Left cardiac atrium (tissue), 4 donors: ENCODE data around the gene CAMK2N1. TPM values are rescaled to one million over a fixed set of nuclear protein-coding genes. Genes with fewer than 3 reads are reported as not detected.
"Not testable (repeated sequence)": the region's sequence is repeated elsewhere in the genome, so short reads cannot be mapped to it uniquely, and the experiment has no call there.

Source experiments
- ATAC-seq, 2 donors: fragments of 200-7000 bp; cut with Tn5 transposase; one replicate each; pipeline ENCODE4 v1.9.1; 2020; ENCODE audit warnings: mild to moderate bottlenecking in 2 of 2, moderate library complexity in 2 of 2
- DNase-seq: peaks from one replicate; pipeline ENCODE4 v3.0.0-alpha.2; 2020
- intact Hi-C, 2 donors: fragments of 100-400 bp; cut with DNase I; formaldehyde crosslinking; loops; one replicate each; pipeline versions ENCODE4 v1.14.1 to v1.15.1; 2022 to 2023
- total RNA-seq, 2 donors: library from RNA; stranded (reverse); fragmentation: NEBNext Ultra II Directional; extraction: Animal tissue kit (Norgen Biotek cat#: 25700); gene quantifications; one replicate each; pipeline ENCODE4 v1.2.1, GENCODE V29; 2021
- donor health status: DM: no; HTN: yes; CAD: no.
- donor health status: DM: no; HTN: yes; CAD: no; lungs with severe emphysema.
- donor health status: DM: yes; HTN: yes; CAD: no.
- donor health status: Dilated cardiomyopathy.

CAMK2N1 gene
- total RNA-seq, 2 donors from 2014 or later: 19.4 to 25.3 TPM

- intact Hi-C loops: no loop called here
- ATAC-seq (no peak), DNase-seq (no peak)
Observed at GRCh38 chr1:20499105-20499504, 13.1 kb upstream of the CAMK2N1 start.

GRCh38 chr1:20498116-20498515 is 12.1 kb upstream of the CAMK2N1 start:
- intact Hi-C loops: no loop called here
- no peak for DNase-seq
- ATAC-seq: no peak

- no peak for ATAC-seq
- no peak for DNase-seq
- intact Hi-C loops: no loop called here
Observed at GRCh38 chr1:20497506-20497905, 11.5 kb upstream of the CAMK2N1 start.

- ATAC-seq, DNase-seq, intact Hi-C loops: not testable (repeated sequence)
Observed at GRCh38 chr1:20496725-20497383, 10.8 kb upstream of the CAMK2N1 start.

GRCh38 chr1:20496241-20496661 is 10.2 kb upstream of the CAMK2N1 start:
- intact Hi-C loops: no loop called here
- no peak for ATAC-seq
- no peak for DNase-seq

GRCh38 chr1:20495661-20496060 is 9.7 kb upstream of the CAMK2N1 start:
- intact Hi-C loops: no loop called here
- no peak for DNase-seq
- no peak for ATAC-seq

GRCh38 chr1:20494609-20495311 is 8.8 kb upstream of the CAMK2N1 start:
- DNase-seq: no peak
- intact Hi-C loops: loop anchor here (5.0 kb wide), 4 partner anchors 117 to 577 kb away; no protein-coding TSS in a partner anchor
- ATAC-seq: peak in 1 of 2 donors; percentile 21

GRCh38 chr1:20493839-20494608 is 8.0 kb upstream of the CAMK2N1 start:
- ATAC-seq: peak; percentile 88
- intact Hi-C loops: loop anchor here (1.0 to 5.0 kb wide), 5 partner anchors 117 to 577 kb away; no protein-coding TSS in a partner anchor
- peak; percentile 78 for DNase-seq

- ATAC-seq (no peak), DNase-seq (no peak)
- intact Hi-C loops: loop anchor here (1.0 to 5.0 kb wide), 5 partner anchors 116 to 576 kb away; no protein-coding TSS in a partner anchor
Observed at GRCh38 chr1:20493309-20493708, 7.3 kb upstream of the CAMK2N1 start.

- intact Hi-C loops: loop anchor here (1.0 to 5.0 kb wide), 5 partner anchors 115 to 575 kb away; no protein-coding TSS in a partner anchor
- ATAC-seq: no peak
- no peak for DNase-seq
Observed at GRCh38 chr1:20492751-20493150, 6.7 kb upstream of the CAMK2N1 start.

GRCh38 chr1:20491866-20492265 is 5.9 kb upstream of the CAMK2N1 start:
- intact Hi-C loops: loop anchor here (5.0 kb wide), 4 partner anchors 115 to 575 kb away; no protein-coding TSS in a partner anchor
- ATAC-seq: no peak
- no peak for DNase-seq

GRCh38 chr1:20491178-20491577 is 5.2 kb upstream of the CAMK2N1 start:
- ATAC-seq (no peak), DNase-seq (no peak)
- intact Hi-C loops: loop anchor here (5.0 kb wide), 4 partner anchors 114 to 574 kb away; no protein-coding TSS in a partner anchor

GRCh38 chr1:20487236-20487590 is 1.2 kb upstream of the CAMK2N1 start:
- intact Hi-C loops: loop anchor here in 1 of 2 donors (10.0 kb wide), 1 partner anchor 562 kb away; the partner anchor contains the start of gene PLA2G2E
- DNase-seq (no peak), ATAC-seq (no peak)

- intact Hi-C loops: loop anchor here in 1 of 2 donors (10.0 kb wide), 1 partner anchor 562 kb away; the partner anchor contains the start of gene PLA2G2E
- ATAC-seq: peak; percentile 77 to 83
- DNase-seq: peak; percentile 82
Observed at GRCh38 chr1:20486457-20487235, 636 bp upstream of the CAMK2N1 start.

GRCh38 chr1:20484519-20485462 is 1.2 kb downstream of the CAMK2N1 start:
- DNase-seq: peak; percentile 33

GRCh38 chr1:20483833-20484518 is 2.0 kb downstream of the CAMK2N1 start:
- DNase-seq (peak; percentile 29), ATAC-seq (peak in 1 of 2 donors; percentile 3)
- intact Hi-C loops: loop anchor here in 1 of 2 donors (10.0 kb wide), 1 partner anchor 559 kb away; the partner anchor contains the start of gene PLA2G2E

More at GRCh38 chr1:20484519-20485462, 1.2 kb downstream of the CAMK2N1 start:
- ATAC-seq: no peak
- intact Hi-C loops: loop anchor here in 1 of 2 donors (10.0 kb wide), 1 partner anchor 560 kb away; the partner anchor contains the start of gene PLA2G2E
